Kidney epithelial cell (primary cell): ENCODE measurements around the gene SMIM44. TPM values are rescaled to one million over a fixed set of nuclear protein-coding genes. Genes with fewer than 3 reads are reported as not detected.

Source experiments
- DNase-seq: peaks from one replicate; pipeline ENCODE4 v3.0.0-alpha.2; 2010; ENCODE audit warnings: low read depth
- H3K27me3 ChIP-seq: 2 replicates; pipeline ENCODE4 v1.6.0; 2011; ENCODE audit warnings: low read length; ENCODE audit not compliant: control insufficient read depth, insufficient read depth
- H3K36me3 ChIP-seq: 2 replicates; pipeline ENCODE4 v1.5.1; 2011; ENCODE audit warnings: low read length; ENCODE audit not compliant: control insufficient read depth, insufficient read depth
- H3K4me3 ChIP-seq: 2 replicates; pipeline ENCODE4 v1.5.1; 2011; ENCODE audit warnings: low read depth, mild to moderate bottlenecking, control low read depth, low read length
- total RNA-seq: library from RNA; depleted of rRNA; stranded (reverse); fragments of >200 nt; gene quantifications from 2 replicates; pipeline ENCODE4 v1.2.3, GENCODE V29; 2015
- TF ChIP-seq, protein P1 (sequence below): IDR thresholded peaks from 2 replicates; pipeline ENCODE4 v1.5.1; 2011; ENCODE audit warnings: mild to moderate bottlenecking, moderate library complexity, low read length, control low read depth, inconsistent platforms; ENCODE audit not compliant: insufficient read depth, poor library complexity, severe bottlenecking

Gene SMIM44
- total RNA-seq, 1 donor from 2014 or later = 1.2 TPM

DNA sequence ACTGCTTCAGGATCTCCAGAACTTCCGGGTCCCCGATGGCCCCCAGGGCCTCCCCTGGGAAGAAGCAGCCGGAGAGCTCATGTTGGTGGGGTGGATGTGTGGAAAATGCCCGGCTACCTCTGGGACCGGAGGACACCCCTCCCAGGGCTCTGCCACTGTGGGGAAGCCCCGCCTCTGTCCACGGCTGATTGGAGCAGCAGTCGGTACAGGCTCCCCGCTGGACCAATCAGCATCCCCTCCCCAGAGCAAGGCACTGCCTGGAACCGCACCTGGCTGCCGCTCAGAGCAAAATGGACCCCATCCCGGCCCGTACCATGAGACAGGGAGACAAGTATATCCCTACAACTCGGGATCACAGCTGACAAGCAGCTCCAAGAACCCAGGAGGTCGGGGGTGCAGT is 10.8 kb upstream of the SMIM44 start:
- H3K27me3 ChIP-seq = no peaks in the 10 kb centered on the region
- no peak for DNase-seq
- H3K4me3 ChIP-seq = no peak overlapping the region
- TF ChIP-seq, protein P1, sequence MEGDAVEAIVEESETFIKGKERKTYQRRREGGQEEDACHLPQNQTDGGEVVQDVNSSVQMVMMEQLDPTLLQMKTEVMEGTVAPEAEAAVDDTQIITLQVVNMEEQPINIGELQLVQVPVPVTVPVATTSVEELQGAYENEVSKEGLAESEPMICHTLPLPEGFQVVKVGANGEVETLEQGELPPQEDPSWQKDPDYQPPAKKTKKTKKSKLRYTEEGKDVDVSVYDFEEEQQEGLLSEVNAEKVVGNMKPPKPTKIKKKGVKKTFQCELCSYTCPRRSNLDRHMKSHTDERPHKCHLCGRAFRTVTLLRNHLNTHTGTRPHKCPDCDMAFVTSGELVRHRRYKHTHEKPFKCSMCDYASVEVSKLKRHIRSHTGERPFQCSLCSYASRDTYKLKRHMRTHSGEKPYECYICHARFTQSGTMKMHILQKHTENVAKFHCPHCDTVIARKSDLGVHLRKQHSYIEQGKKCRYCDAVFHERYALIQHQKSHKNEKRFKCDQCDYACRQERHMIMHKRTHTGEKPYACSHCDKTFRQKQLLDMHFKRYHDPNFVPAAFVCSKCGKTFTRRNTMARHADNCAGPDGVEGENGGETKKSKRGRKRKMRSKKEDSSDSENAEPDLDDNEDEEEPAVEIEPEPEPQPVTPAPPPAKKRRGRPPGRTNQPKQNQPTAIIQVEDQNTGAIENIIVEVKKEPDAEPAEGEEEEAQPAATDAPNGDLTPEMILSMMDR = no peak
- peaks cover 1% of the 10 kb centered on the region for H3K36me3 ChIP-seq

GRCh38 chr19:3493651-3494050 is 10.4 kb upstream of the SMIM44 start:
- Histone ChIP-seq H3K27me3 (no peaks in the 10 kb centered on the region), H3K36me3 (peaks cover 1% of the 10 kb centered on the region), H3K4me3 (no peak overlapping the region)
- DNase-seq = no peak
- TF ChIP-seq, protein P1 = no peak

DNA sequence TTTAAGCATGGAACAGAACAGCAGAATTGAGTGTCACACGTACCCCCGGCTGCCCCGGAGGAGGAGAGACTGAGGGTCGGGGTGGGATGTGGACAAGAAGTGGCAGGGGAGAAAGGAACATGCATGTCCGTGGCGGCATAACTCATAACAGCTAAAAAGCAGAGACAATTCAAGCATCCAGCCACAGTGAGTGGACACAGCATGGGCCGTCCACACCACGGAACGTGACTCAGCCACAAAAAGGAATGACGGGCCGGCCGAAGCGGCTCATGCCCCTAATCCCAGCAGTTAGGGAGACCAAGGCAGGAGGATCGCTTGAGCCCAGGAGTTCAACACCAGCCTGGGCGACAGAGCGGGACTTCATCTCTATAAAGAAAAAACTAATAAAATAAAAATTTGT is 9.7 kb upstream of the SMIM44 start:
- H3K36me3 ChIP-seq = peaks cover 1% of the 10 kb centered on the region
- TF ChIP-seq, protein P1 = no peak
- H3K4me3 ChIP-seq = no peak overlapping the region
- DNase-seq = no peak
- no peaks in the 10 kb centered on the region for H3K27me3 ChIP-seq

GRCh38 chr19:3492131-3492839 is 9.0 kb upstream of the SMIM44 start:
- Histone ChIP-seq H3K36me3 (peaks cover 1% of the 10 kb centered on the region), H3K27me3 (no peaks in the 10 kb centered on the region), H3K4me3 (no peak overlapping the region)
- TF ChIP-seq, protein P1 = no peak
- DNase-seq = no peak

GRCh38 chr19:3491396-3492119 is 8.3 kb upstream of the SMIM44 start:
- Histone ChIP-seq H3K36me3 (peaks cover 1% of the 10 kb centered on the region), H3K4me3 (no peak overlapping the region), H3K27me3 (no peaks in the 10 kb centered on the region)
- DNase-seq = no peak
- TF ChIP-seq, protein P1 = no peak
